ENCODE data around the gene NOG.

NOG gene

GRCh38 chr17:56639517-56639916, 46.0 kb downstream of the NOG start:
- DNase-seq = no peak

- no peak for DNase-seq
Observed at GRCh38 chr17:56640116-56640515, 46.6 kb downstream of the NOG start.

- DNase-seq = no peak
Observed at GRCh38 chr17:56641373-56641772, 47.9 kb downstream of the NOG start.

DNA sequence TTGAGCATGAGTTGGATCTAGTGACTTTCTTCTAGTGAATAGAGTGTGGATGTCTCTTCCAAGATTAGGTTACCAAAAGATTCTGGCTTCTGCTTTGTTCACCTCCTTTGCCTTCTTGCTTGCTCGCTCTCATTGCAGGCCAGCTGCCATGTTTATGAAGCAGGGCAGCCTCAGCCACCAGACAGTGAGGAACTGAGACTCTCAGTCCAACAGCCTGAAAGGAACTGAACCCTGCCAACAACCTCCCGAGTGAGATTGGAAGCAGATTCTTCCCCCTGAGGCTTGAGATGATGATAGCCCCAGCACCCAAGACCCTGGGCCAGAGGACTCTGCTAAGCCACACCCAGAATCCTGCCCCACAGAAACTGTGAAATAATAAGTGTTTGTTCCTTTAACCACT, 48.4 kb downstream of the NOG start:
- no peak for DNase-seq

GRCh38 chr17:56642424-56642823, 48.9 kb downstream of the NOG start:
- no peak for DNase-seq
